HepG2 (cell line): ENCODE results near the gene ITPK1. TPM values are rescaled to one million over a fixed set of nuclear protein-coding genes. Genes with fewer than 3 reads are reported as not detected.

ENCODE experiments used
- ATAC-seq: fragments of 200-7000 bp; cut with Tn5 transposase; 3 replicates; pipeline ENCODE4 v1.9.1; 2020; ENCODE audit warnings: mild to moderate bottlenecking, moderate library complexity
- BruUV-seq: library from RNA; stranded (reverse); fragments of 400-500 nt; replicated peaks from 2 replicates; lab custom pipeline; 2021; lab: Mats Ljungman, UMichigan
- CTCF ChIA-PET: fragments of 300-600 bp; formaldehyde crosslinking; extraction: SDS; loops from one replicate; lab custom pipeline; 2021; ENCODE audit warnings: low total read pairs, inconsistent platforms, low intra/inter-chr PET ratio; lab: Yijun Ruan, JAX
- POLR2A ChIA-PET: fragments of 350-600 bp; sonication (Branson Sonifier 250); formaldehyde crosslinking; loops from one replicate; lab custom pipeline; 2020; ENCODE audit warnings: antibody characterized with exemption, inconsistent platforms; lab: Yijun Ruan, JAX
- DNase-seq: peaks from one replicate; pipeline ENCODE4 v3.0.0-alpha.2; 2015; ENCODE audit warnings: low spot score
- FAIRE-seq: peaks from 3 replicates; lab custom pipeline; 2011; peaks lifted over from hg19 to GRCh38; lab: Jason Lieb, UNC
- H2AFZ ChIP-seq: one replicate; pipeline ENCODE4 v1.6.1; 2011; ENCODE audit warnings: low read length, inconsistent platforms
- H3K27ac ChIP-seq: fragments of 300-600 bp; 3 replicates; pipeline ENCODE4 v1.8.0; 2011; ENCODE audit warnings: mixed run types, mild to moderate bottlenecking, mixed read lengths, low read length, inconsistent platforms; ENCODE audit not compliant: insufficient read depth; ENCODE audit errors: extremely low read length
- H3K27me3 ChIP-seq, 2 experiments: fragments of 200-600 bp in 1 of 2; 2 replicates in 1 of 2; 3 replicates in 1 of 2; pipeline versions ENCODE4 v1.6.0 to v1.8.0; 2011; ENCODE audit warnings: low read length in 2 of 2, mild to moderate bottlenecking in 2 of 2, moderate library complexity in 2 of 2, inconsistent platforms in 1 of 2; ENCODE audit not compliant: insufficient read depth in 2 of 2, control insufficient read depth in 1 of 2
- H3K36me3 ChIP-seq, 2 experiments: fragments of 200-600 bp in 1 of 2; replicated peaks in 1 of 2; 2 replicates in 1 of 2; 3 replicates in 1 of 2; pipeline versions ENCODE4 v1.5.1 to v1.8.0; 2011; ENCODE audit warnings: low read length in 2 of 2, inconsistent platforms in 1 of 2; ENCODE audit not compliant: insufficient read depth in 2 of 2, control insufficient read depth in 1 of 2
- H3K4me1 ChIP-seq: 2 replicates; pipeline ENCODE4 v1.5.1; 2012; ENCODE audit warnings: low read length, inconsistent platforms; ENCODE audit not compliant: insufficient read depth
- H3K4me2 ChIP-seq: 2 replicates; pipeline ENCODE4 v1.6.0; 2011; ENCODE audit warnings: low read depth, low read length, inconsistent platforms
- H3K4me3 ChIP-seq, 3 experiments: fragments of 200-600 bp in 1 of 3; sonication (generic), shearing (Covaris generic) in 1 of 3; replicated peaks in 1 of 3; 2 replicates each; pipeline ENCODE4 v1.5.1; 2011 to 2016; ENCODE audit warnings: low read length in 3 of 3, inconsistent platforms in 2 of 3, low read depth in 2 of 3, mild to moderate bottlenecking in 2 of 3, control low read depth in 1 of 3, mixed read lengths in 1 of 3; ENCODE audit not compliant: insufficient read depth in 1 of 3
- H3K79me2 ChIP-seq: one replicate; pipeline ENCODE4 v1.6.1; 2011; ENCODE audit warnings: low read length, inconsistent platforms; ENCODE audit not compliant: insufficient read depth
- H3K9ac ChIP-seq: 2 replicates; pipeline ENCODE4 v1.6.0; 2011; ENCODE audit warnings: mild to moderate bottlenecking, low read depth, low read length, inconsistent platforms; ENCODE audit not compliant: insufficient read depth
- H3K9me3 ChIP-seq: 2 replicates; pipeline ENCODE4 v1.5.1; 2012; ENCODE audit warnings: mild to moderate bottlenecking, low read length
- H4K20me1 ChIP-seq: 2 replicates; pipeline ENCODE4 v1.6.0; 2011; ENCODE audit warnings: inconsistent platforms, mild to moderate bottlenecking, low read length, moderate library complexity; ENCODE audit not compliant: insufficient read depth
- BATF2 ChIP-seq: sonication (generic); formaldehyde crosslinking; IDR thresholded peaks from 2 replicates; pipeline ENCODE4 v1.8.0; 2022; ENCODE audit warnings: mild to moderate bottlenecking, missing genetic modification reagents, moderate library complexity
- DPF2 ChIP-seq: sonication (generic); formaldehyde crosslinking; IDR thresholded peaks from 2 replicates; pipeline ENCODE4 v1.4.0; 2020; ENCODE audit warnings: mild to moderate bottlenecking, low read depth, missing genetic modification reagents, borderline replicate concordance
- GLI4 ChIP-seq: sonication (generic); formaldehyde crosslinking; IDR thresholded peaks from 2 replicates; pipeline ENCODE4 v1.5.1; 2020; ENCODE audit warnings: missing genetic modification reagents, mild to moderate bottlenecking, moderate library complexity, borderline replicate concordance
- NFYB ChIP-seq: sonication (generic); formaldehyde crosslinking; IDR thresholded peaks from 2 replicates; pipeline ENCODE4 v1.4.0; 2020; ENCODE audit warnings: missing genetic modification reagents
- REL ChIP-seq: sonication (generic); formaldehyde crosslinking; conservative IDR thresholded peaks from 2 replicates; pipeline ENCODE4 v1.8.0; 2022; ENCODE audit warnings: mild to moderate bottlenecking, missing genetic modification reagents, moderate library complexity
- WGBS: methylation state at CpG from one replicate; pipeline ENCODE4 v1.1.6; 2017; ENCODE audit warnings: low lambda C conversion rate; 5-methylcytosine and 5-hydroxymethylcytosine counted together
- in situ Hi-C: cut with HindIII; loops from 2 replicates; pipeline ENCODE4 v1.10.0; 2017; ENCODE audit warnings: low pct_unique_long_range_greater_than_20kb; ENCODE audit not compliant: extremely low pct_ligation_motif_present
- intact Hi-C: fragments of 100-400 bp; cut with micrococcal nuclease; formaldehyde crosslinking; loops from one replicate; pipeline ENCODE4 v1.10.0; 2022; ENCODE audit not compliant: unreplicated experiment
- polyA plus RNA-seq, 8 experiments: library from polyadenylated mRNA; depleted of rRNA in 3 of 8; stranded (reverse) in 7 of 8; unstranded in 1 of 8; fragments of >200 nt; fragmentation: Illumina TruSeq in 4 of 8; extraction: Trizol in 4 of 8; gene quantifications; 2 replicates each; pipeline versions ENCODE4 v1.2.1 to v1.2.3, GENCODE V29; 2011 to 2016; ENCODE audit warnings: low read depth in 4 of 8, missing spikeins in 1 of 8, mixed read lengths in 1 of 8; ENCODE audit not compliant: insufficient read depth in 1 of 8
- total RNA-seq, 5 experiments: library from RNA; depleted of rRNA; stranded (reverse); fragments of >200 nt; fragmentation: Illumina TruSeq; extraction: Trizol; gene quantifications; 2 replicates each; pipeline ENCODE4 v1.2.3, GENCODE V29; 2016; ENCODE audit warnings: low read depth in 1 of 5
- TF ChIP-seq, protein P1 (sequence below): sonication (generic); formaldehyde crosslinking; IDR thresholded peaks from 2 replicates; pipeline ENCODE4 v1.4.0; 2020; ENCODE audit warnings: mild to moderate bottlenecking, missing genetic modification reagents

Gene ITPK1
- total and polyA plus RNA-seq, 2 of the 13 experiments (the other 11 are each of a cell fraction or from before 2014, with no cell fraction given), result 20.5 to 47.5 TPM

GRCh38 chr14:93051600-93052546 lies 63.9 kb downstream of the ITPK1 start:
- Histone ChIP-seq H3K27ac (no peak overlapping the region), H4K20me1 (no peaks in the 10 kb centered on the region)

More at GRCh38 chr14:93051600-93052546, 63.9 kb downstream of the ITPK1 start:
- Histone ChIP-seq H3K27me3 (no peaks in the 10 kb centered on the region), H3K36me3 (no peaks in the 10 kb centered on the region), H2AFZ (no peak overlapping the region), H3K4me3 (no peak overlapping the region), H3K79me2 (no peaks in the 10 kb centered on the region), H3K9ac (no peak overlapping the region), H3K9me3 (no peaks in the 10 kb centered on the region), H3K4me1 (peaks cover 48% of the 10 kb centered on the region), H3K4me2 (no peak overlapping the region)
- intact Hi-C loops, result no loop called here
- no TSS peak for BruUV-seq
- DNase-seq (no peak), FAIRE-seq (no peak), ATAC-seq (no peak)
- ChIA-PET POLR2A (no interaction called here), CTCF (no interaction called here)
- whole genome bisulfite sequencing, result 99% methylated on average over 9 of the region's 9 CpGs
- in situ Hi-C loops, result no loop called here
- TF ChIP-seq DPF2 (no peak), GLI4 (CRISPR knock-in tag) (no peak), NFYB (CRISPR knock-in tag) (no peak), REL (no peak), BATF2 (CRISPR knock-in tag) (no peak)
- TF ChIP-seq, protein P1, sequence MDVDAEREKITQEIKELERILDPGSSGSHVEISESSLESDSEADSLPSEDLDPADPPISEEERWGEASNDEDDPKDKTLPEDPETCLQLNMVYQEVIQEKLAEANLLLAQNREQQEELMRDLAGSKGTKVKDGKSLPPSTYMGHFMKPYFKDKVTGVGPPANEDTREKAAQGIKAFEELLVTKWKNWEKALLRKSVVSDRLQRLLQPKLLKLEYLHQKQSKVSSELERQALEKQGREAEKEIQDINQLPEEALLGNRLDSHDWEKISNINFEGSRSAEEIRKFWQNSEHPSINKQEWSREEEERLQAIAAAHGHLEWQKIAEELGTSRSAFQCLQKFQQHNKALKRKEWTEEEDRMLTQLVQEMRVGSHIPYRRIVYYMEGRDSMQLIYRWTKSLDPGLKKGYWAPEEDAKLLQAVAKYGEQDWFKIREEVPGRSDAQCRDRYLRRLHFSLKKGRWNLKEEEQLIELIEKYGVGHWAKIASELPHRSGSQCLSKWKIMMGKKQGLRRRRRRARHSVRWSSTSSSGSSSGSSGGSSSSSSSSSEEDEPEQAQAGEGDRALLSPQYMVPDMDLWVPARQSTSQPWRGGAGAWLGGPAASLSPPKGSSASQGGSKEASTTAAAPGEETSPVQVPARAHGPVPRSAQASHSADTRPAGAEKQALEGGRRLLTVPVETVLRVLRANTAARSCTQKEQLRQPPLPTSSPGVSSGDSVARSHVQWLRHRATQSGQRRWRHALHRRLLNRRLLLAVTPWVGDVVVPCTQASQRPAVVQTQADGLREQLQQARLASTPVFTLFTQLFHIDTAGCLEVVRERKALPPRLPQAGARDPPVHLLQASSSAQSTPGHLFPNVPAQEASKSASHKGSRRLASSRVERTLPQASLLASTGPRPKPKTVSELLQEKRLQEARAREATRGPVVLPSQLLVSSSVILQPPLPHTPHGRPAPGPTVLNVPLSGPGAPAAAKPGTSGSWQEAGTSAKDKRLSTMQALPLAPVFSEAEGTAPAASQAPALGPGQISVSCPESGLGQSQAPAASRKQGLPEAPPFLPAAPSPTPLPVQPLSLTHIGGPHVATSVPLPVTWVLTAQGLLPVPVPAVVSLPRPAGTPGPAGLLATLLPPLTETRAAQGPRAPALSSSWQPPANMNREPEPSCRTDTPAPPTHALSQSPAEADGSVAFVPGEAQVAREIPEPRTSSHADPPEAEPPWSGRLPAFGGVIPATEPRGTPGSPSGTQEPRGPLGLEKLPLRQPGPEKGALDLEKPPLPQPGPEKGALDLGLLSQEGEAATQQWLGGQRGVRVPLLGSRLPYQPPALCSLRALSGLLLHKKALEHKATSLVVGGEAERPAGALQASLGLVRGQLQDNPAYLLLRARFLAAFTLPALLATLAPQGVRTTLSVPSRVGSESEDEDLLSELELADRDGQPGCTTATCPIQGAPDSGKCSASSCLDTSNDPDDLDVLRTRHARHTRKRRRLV (CRISPR knock-in tag), result no peak
